22Rv1 (cell line): ENCODE results near the gene COPE.

Experiments
- ZFX ChIP-seq: fragments of 450-650 bp; IDR thresholded peaks from 2 replicates; pipeline ENCODE4 v1.6.1; 2017; ENCODE audit warnings: antibody characterized with exemption, borderline replicate concordance
- TF ChIP-seq, protein P1 (sequence below): fragments of 450-650 bp; IDR thresholded peaks from 2 replicates; pipeline ENCODE4 v1.5.1; 2017; ENCODE audit warnings: mild to moderate bottlenecking

- TF ChIP-seq, protein P1, sequence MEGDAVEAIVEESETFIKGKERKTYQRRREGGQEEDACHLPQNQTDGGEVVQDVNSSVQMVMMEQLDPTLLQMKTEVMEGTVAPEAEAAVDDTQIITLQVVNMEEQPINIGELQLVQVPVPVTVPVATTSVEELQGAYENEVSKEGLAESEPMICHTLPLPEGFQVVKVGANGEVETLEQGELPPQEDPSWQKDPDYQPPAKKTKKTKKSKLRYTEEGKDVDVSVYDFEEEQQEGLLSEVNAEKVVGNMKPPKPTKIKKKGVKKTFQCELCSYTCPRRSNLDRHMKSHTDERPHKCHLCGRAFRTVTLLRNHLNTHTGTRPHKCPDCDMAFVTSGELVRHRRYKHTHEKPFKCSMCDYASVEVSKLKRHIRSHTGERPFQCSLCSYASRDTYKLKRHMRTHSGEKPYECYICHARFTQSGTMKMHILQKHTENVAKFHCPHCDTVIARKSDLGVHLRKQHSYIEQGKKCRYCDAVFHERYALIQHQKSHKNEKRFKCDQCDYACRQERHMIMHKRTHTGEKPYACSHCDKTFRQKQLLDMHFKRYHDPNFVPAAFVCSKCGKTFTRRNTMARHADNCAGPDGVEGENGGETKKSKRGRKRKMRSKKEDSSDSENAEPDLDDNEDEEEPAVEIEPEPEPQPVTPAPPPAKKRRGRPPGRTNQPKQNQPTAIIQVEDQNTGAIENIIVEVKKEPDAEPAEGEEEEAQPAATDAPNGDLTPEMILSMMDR: peak; percentile 58
- no peak for TF ChIP-seq ZFX
Measured at GRCh38 chr19:18866800-18867123, 52.4 kb downstream of the COPE start.
